ENCODE data around the gene KCNAB3. TPM values are rescaled to one million over a fixed set of nuclear protein-coding genes. Genes with fewer than 3 reads are reported as not detected.
A peak's percentile ranks its signal among the peaks of the same experiment; 100 is the strongest.

The KCNAB3 gene
- total RNA-seq, 1 donor from 2014 or later, result 0.32 TPM

DNA sequence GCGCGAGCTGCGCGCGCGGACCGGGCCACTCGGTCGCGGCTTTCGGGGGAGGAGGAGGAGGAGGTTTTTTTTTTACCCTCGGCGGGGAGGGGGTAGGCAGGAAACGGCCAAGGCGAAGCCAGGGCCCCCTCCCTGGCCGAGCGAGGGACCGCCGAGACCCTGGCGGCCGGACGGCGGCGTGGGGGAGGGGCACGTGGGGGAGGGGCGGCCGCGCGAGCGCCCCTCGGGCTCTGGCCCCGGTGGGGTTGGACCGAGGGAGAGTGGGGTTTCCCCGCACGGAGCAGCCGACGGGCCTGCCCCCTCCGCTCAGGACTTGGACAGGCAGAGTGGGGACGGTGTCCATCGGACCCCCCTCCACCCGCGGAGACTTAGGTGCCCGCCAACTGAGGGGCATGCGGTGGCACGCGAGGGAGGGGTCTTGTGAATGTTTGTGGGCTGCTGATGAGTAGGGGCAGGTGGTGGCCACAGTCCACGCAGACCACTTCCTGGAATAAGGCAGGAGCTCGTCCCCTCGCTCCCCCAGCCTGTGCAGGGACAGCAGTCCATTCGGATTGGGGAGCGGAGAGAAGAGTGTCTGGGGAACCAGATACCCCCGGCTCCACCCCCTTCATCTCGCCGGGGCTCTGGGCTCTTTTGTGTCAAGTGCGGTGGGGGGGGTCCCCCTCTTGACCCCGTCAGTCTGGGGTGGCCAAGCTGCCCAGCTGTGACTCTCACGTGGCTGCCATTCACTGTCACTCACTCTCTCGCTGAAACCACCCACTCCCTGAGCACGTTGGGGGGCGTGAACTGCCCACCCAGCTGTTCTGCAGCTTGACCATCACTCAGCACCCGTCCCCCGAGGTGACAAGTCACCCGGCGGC lies 44.1 kb downstream of the KCNAB3 start:
- intact Hi-C loops (cut with DNase I), result no loop called here
- ATAC-seq (no peak), DNase-seq (ENCODE audit: missing footprints) (peak; percentile 75)

- intact Hi-C loops (cut with DNase I), result no loop called here
- no peak for ATAC-seq
- no peak for DNase-seq (ENCODE audit: missing footprints)
These were observed 44.9 kb downstream of the KCNAB3 start for GRCh38 chr17:7884581-7885366.

GRCh38 chr17:7883781-7884386 lies 45.8 kb downstream of the KCNAB3 start:
- DNase-seq (ENCODE audit: missing footprints) (no peak), ATAC-seq (no peak)
- intact Hi-C loops (cut with DNase I), result no loop called here

DNA sequence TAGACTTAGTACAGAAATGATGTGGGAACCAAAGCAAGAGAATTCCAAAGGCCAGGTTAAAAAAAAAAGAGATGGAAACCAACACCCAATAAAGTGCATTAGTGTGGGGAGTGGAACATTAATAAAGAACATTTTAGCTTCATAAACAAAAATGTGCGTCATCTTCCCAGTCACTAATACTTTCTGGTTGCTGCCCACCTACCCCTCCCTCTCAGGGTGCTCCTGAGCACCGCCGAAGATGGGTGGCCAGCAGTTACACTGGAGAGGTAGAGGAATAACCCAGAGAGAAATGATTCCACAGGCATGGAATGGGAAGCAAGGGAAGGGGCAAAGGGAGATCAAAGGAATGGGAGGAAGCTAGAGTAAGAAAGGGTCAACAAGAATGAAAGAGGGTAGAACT lies 47.0 kb downstream of the KCNAB3 start:
- intact Hi-C loops (cut with DNase I), result no loop called here
- DNase-seq (ENCODE audit: missing footprints), result no peak
- no peak for ATAC-seq

DNA sequence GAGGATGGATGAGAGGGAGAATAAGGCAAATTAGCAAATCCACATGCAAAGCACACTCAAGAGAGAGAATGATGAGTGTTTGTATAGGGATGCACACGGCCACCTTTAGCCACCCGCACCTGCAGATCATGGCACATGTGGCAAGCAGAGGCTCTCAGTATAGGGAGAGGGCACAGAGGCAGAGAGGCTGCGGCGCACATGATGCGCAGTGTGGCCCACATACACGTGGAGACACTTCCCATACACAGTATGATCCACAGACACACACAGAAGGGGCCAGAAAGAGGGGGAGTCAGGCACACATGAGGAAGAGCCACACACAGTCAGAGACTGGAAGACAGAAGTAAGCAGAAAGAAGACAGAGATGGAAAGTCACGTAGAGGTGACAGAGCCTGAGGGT lies 47.6 kb downstream of the KCNAB3 start:
- intact Hi-C loops (cut with DNase I), result no loop called here
- DNase-seq (ENCODE audit: missing footprints) (no peak), ATAC-seq (no peak)

GRCh38 chr17:7881276-7882054 lies 48.2 kb downstream of the KCNAB3 start:
- ATAC-seq (no peak), DNase-seq (ENCODE audit: missing footprints) (no peak)
- intact Hi-C loops (cut with DNase I), result no loop called here

DNA sequence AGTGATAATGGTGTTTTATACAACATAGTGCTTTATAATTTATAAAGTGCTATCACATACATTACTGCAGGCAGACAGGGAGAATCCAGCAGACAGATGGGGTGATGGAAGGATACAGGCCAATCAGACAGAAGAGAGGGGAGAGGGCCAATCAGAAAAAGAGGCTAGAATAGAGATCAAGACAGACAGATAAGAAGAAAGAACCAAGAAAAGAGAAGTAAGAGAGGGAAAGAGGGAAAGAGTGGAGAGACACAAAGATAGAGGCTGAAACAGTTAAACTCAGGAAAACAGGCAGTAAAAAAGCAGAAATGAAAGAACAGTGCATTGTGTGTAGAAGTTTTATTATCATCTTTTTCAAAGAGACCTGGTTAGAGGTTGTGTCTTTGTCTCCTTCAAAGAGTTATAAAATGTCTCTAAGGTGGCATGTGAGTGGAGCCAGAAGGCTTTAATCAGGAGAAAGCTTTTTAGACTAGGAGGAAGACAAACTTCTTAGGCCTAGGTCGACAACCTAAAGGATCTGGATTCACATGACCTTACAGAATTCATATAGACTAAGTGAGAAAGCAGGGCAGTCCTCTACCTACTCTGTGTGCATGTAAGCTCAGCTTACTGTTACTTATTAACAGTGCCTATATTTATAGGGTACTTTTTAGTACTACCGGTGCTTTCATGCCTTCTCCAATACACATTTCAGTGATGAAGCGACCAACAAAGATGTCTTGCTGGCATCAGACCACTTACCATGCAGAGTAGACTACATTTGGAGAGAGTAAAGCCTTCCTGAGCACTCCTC lies 49.4 kb downstream of the KCNAB3 start:
- ATAC-seq (no peak), DNase-seq (ENCODE audit: missing footprints) (no peak)
- intact Hi-C loops (cut with DNase I), result no loop called here

DNA sequence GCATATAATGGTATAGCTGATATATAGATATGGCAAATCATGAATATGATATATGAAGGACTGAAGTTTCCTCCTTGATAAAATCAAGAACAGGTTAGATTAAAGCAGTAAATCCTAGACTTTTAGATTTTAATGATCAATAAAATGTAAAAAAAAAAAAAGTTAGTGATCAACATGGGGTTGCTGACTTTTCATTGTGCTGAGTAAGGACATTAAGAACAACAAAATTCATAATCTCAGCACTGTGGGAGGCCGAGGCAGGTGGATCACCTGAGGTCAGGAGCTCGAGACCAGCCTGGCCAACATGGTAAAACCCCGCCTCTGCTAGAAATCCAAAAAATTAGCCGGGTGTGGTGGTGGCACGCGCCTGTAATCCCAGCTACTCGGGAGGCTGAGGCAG lies 51.4 kb downstream of the KCNAB3 start:
- intact Hi-C loops (cut with DNase I), result no loop called here
- DNase-seq (ENCODE audit: missing footprints), result no peak
- ATAC-seq, result no peak

DNA sequence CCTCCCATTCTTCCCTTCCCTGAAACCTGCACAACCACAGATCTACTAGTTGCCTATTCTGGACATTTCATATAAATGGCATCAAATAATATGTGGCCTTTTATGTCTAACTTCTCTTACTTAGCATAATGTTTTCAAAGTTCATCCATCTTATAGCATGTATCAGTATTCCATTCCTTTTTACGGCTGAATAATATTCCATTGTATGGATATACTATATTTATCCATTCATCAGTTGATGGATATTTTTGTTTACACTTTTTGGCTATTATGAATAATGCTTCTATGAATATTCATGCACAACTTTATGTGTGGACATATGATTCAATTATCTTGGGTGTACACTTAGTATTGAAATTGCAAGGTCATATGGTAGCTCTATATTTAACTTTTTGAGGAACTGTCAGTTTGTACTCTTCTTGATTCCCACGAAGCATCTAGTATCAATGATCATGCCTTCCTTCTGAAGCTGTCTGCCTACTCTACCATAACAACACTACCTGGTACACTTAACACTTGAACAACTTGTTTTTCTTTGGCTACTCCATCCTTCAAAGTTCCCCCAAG lies 53.8 kb downstream of the KCNAB3 start:
- ATAC-seq, result no peak
- intact Hi-C loops (cut with DNase I), result no loop called here
- DNase-seq (ENCODE audit: missing footprints), result no peak

DNA sequence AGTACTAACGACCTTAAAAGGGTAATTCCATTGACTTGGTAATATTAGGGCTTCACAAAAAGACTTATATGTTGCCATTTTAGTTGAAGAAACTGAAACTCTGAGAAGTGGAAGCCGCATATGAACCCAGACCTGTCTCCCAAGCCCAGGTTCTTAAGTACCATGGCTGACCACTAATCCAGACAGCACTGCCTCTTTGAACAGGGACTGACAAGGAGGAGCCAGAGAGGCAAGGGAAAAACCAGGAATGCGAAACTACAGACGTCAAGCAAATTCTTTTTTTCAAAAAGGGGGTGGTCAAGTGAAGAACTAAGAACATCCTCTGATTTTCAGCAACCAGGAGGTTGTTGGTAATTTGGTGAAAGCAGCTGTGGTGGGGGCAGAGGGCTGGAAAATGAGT lies 56.6 kb downstream of the KCNAB3 start:
- DNase-seq (ENCODE audit: missing footprints) (no peak), ATAC-seq (no peak)
- intact Hi-C loops (cut with DNase I), result no loop called here

Other genes starting within 250 kb of the KCNAB3 start
- gene TP53, start 242.4 kb downstream of the KCNAB3 start, total RNA-seq, result 15.4 TPM
- gene WRAP53, start 241.4 kb downstream of the KCNAB3 start, total RNA-seq, result 5.6 TPM
- 0.11 TPM for gene EFNB3, start 224.7 kb downstream of the KCNAB3 start, total RNA-seq
- not detected for gene DNAH2, start 212.1 kb downstream of the KCNAB3 start, total RNA-seq
- gene KDM6B, start 95.6 kb downstream of the KCNAB3 start, total RNA-seq, result 25.0 TPM
- gene TMEM88, start 74.8 kb downstream of the KCNAB3 start, total RNA-seq, result 35.4 TPM
- gene NAA38, start 72.3 kb downstream of the KCNAB3 start, total RNA-seq, result 105 TPM
- 21.7 TPM for gene CYB5D1, start 71.9 kb downstream of the KCNAB3 start, total RNA-seq
- gene CHD3, start 41.1 kb downstream of the KCNAB3 start, total RNA-seq, result 18.0 TPM
- gene RNF227, start 13.6 kb downstream of the KCNAB3 start, total RNA-seq, result 0.70 TPM
- 118 TPM for gene TRAPPC1, start 2.1 kb upstream of the KCNAB3 start, total RNA-seq
- gene CNTROB, start 2.4 kb upstream of the KCNAB3 start, total RNA-seq, result 9.6 TPM
- gene GUCY2D, start 72.8 kb upstream of the KCNAB3 start, total RNA-seq, result 0.35 TPM
- gene ALOX15B, start 109.2 kb upstream of the KCNAB3 start, total RNA-seq, result 0.16 TPM
- gene ALOX12B, start 157.9 kb upstream of the KCNAB3 start, total RNA-seq, result not detected
- gene ALOXE3, start 188.7 kb upstream of the KCNAB3 start, total RNA-seq, result not detected
- gene HES7, start 194.2 kb upstream of the KCNAB3 start, total RNA-seq, result not detected
- gene PER1, start 222.5 kb upstream of the KCNAB3 start, total RNA-seq, result 124 TPM
- gene VAMP2, start 233.1 kb upstream of the KCNAB3 start, total RNA-seq, result 56.6 TPM
- 6.7 TPM for gene TMEM107, start 246.5 kb upstream of the KCNAB3 start, total RNA-seq

Data from Right ventricle myocardium inferior (tissue), 1 donor.